WI38 (cell line): ENCODE measurements around the gene ASCL5.
A peak's percentile ranks its signal among the peaks of the same experiment; 100 is the strongest.

Source experiments
- H3K4me3 ChIP-seq: 2 replicates; pipeline ENCODE4 v1.5.1; 2011; ENCODE audit warnings: low read depth, mild to moderate bottlenecking, control low read depth, low read length
- TF ChIP-seq, protein P1 (sequence below): IDR thresholded peaks from 2 replicates; pipeline ENCODE4 v1.5.1; 2012; ENCODE audit warnings: low read depth, mild to moderate bottlenecking, control low read depth, low read length

ASCL5 gene

DNA sequence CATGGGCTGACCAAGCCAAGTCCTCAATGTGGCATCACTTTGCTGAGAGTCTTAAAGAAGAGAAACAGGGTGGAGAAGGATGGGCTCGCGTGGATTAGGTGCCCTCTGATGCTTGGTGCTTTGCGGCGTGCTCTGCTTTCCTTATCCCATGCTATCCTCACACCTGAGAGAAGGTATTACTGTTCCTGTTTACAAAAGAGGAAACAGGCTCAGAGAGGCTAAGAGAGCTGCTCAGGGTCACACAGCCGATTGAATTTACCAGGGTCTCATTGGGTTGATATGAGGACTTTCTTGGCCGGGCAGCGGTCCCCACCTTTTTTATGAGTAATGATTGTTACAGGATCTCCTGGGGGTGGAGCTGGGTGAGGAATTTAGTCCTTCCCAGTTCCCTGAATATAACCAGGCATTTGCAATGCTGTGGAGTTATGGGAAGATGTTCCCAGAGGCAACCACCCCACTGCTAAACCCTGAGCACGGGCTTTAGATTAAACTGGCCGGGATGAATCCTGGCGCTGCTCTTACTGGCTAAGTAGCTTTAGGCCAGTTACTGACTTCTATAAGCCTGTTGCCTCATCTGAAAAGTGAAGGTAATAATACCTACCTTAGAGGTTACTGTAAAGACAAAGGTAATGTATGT, 4.5 kb downstream of the ASCL5 start:
- H3K4me3 ChIP-seq: no peak overlapping the region
- TF ChIP-seq, protein P1, sequence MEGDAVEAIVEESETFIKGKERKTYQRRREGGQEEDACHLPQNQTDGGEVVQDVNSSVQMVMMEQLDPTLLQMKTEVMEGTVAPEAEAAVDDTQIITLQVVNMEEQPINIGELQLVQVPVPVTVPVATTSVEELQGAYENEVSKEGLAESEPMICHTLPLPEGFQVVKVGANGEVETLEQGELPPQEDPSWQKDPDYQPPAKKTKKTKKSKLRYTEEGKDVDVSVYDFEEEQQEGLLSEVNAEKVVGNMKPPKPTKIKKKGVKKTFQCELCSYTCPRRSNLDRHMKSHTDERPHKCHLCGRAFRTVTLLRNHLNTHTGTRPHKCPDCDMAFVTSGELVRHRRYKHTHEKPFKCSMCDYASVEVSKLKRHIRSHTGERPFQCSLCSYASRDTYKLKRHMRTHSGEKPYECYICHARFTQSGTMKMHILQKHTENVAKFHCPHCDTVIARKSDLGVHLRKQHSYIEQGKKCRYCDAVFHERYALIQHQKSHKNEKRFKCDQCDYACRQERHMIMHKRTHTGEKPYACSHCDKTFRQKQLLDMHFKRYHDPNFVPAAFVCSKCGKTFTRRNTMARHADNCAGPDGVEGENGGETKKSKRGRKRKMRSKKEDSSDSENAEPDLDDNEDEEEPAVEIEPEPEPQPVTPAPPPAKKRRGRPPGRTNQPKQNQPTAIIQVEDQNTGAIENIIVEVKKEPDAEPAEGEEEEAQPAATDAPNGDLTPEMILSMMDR: no peak

DNA sequence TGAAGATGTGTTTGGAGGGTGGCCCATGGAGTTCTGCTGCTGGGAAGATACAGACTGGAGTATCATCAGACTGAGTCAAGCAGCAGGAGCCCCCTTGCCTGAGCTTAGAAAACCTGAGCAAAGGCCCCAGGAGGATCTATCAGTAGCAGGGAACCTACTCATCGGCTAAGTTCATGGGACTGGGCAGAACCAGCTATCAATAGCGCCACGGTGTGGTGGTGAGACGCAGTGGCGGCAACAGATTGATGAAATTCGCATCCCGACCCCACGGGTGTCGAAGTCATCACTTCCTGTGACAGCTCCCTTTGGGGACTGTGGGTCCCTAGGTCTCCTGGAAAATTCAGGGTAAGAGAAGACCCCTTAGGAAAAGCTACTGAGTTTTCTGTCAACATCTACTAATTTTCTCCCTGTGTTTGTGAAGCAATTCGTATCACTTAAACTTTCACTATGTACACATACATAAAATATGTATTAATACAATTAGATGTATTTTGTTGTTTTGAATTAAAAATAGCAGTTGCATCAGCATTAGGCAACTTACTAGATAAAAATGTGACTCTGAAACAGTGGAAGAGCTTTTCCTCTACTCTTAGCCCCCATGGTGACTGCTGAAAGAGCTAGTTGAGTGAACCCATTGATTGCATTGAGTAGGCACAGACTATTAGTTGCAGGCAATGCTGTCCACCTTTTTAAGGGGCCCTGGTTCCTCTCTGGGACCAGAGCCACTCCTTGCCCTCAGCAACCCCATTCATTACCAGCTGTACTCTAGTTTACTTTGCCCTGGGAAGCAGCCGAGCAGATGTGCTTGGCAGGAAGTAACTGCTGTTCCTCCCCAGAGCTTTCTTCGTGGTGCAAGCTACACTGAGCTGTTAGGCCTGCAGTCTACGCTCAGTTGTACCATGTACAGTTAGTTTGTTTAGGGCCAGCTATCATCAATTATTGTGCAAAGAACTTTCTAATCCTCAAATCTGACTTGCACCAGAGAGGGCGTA, 7.5 kb downstream of the ASCL5 start:
- no peak overlapping the region for H3K4me3 ChIP-seq
- TF ChIP-seq, protein P1: peak; percentile 67

DNA sequence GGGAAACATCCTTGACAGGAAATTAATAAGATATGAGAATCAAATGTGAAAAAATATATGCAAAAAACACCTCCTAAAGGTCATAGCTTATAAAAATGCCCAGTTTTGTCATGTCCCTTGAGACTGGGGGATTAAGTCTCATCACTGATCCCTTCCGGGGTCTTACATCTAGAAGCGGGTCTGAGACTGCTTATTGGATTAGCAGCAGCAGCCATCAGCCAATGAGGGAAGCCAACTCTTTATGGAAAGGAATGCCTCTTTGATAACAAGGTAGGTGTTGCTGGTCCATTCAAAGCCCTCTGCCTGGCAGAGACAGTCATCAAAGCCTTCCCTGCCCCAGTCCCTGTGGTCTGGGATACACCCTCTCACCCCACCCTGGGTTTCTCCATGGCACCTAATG, 10.9 kb downstream of the ASCL5 start:
- TF ChIP-seq, protein P1: no peak
- H3K4me3 ChIP-seq: no peak overlapping the region

DNA sequence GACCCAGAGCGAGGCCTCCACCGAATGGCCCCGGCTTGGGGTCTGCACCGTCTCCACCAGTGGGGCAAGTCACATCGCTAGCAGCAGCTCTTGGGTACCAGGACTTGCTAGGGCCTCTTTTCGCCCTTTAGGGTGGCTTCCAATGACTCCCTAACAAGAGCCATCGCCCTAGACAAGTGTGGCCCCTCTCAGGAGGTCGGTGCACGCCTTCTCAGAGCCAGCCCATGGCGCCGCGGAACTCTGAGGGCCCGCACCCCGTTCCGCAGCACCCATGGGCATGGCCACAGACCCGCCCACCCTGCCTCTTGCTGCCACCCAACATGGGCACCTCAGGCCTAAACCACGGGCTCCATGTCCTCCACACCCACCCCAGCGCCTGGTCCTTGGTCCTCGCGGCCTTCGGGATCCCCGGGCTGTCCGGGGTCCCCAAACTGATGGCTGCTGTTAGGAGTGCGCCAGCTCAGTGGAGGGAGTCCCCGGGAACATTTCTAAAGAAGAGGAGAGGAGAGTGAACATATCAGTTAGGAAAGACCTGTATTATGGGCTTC, 11.5 kb downstream of the ASCL5 start:
- TF ChIP-seq, protein P1: no peak
- H3K4me3 ChIP-seq: no peak overlapping the region

GRCh38 chr1:201114245-201115131, 12.5 kb downstream of the ASCL5 start:
- peak overlapping the region; percentile 57 for H3K4me3 ChIP-seq
- TF ChIP-seq, protein P1: peak; percentile 73

DNA sequence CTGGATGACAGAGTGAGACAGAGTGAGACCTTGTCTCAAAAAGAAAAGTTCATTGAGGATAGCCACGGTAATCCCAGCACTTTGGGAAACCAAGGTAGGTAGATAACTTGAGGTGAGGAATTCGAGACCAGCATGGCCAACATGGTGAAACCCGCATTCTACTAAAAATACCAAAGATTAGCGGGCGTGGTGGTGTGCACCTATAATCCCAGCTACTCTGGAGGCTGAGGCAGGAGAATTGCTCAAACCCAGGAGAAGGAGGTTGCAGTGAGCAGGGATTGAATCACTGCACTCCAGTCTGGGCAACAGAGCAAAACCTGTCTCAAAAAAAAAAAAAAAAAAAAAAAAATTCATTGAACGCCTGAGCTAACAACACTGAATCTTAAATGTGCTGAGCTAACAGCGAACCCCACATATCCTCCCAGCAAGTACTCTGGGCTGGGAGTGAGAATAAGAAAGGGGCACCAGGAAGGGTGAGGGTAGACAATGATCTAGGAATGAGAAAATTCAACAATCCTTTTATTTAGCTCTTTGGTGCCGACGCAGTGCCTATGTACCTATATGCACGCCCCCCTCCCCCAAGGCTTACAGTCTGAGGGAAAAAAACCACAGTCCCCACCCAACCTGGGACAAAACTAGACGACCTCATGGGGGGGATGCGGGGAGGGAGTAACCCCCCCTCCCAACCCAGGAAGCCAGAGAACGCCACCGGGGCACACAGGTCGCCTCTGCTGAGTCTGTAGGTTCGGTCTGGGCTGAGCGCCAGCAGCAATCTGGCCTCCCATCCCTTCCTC, 13.3 kb downstream of the ASCL5 start:
- TF ChIP-seq, protein P1: no peak
- peak overlapping the region; percentile 57 for H3K4me3 ChIP-seq
